ENCODE measurements around the gene IFNG-AS1. TPM values are rescaled to one million over a fixed set of nuclear protein-coding genes. Genes with fewer than 3 reads are reported as not detected.

IFNG-AS1 gene
- total RNA-seq, 2 experiments from 2014 or later, result 0.35 TPM; not detected in 1

- intact Hi-C loops (cut with DNase I, micrococcal nuclease), result no loop called here
- Mint-ChIP-seq H3K4me3 (no peak overlapping the region), H3K9me3 (ENCODE audit: low read depth) (no peaks in the 10 kb centered on the region), H3K27me3 (no peaks in the 10 kb centered on the region), H3K27ac (peak overlapping the region; percentile 29), H3K36me3 (ENCODE audit: low read depth) (no peaks in the 10 kb centered on the region), H3K4me1 (peaks cover 34% of the 10 kb centered on the region)
- DNase-seq (peak; percentile 32), ATAC-seq (peak; percentile 73)
- POLR2A ChIA-PET, result no interaction called here
- CTCF ChIA-PET, result interaction anchor here (0.6 to 4.4 kb wide), 12 partner anchors 36 to 500 kb away, joined by 3 to 36 read pairs (median 4); no protein-coding TSS in a partner anchor
Observed at GRCh38 chr12:68037616-68038255, 48.5 kb downstream of the IFNG-AS1 start.

- no peak overlapping the region for H3K27ac Mint-ChIP-seq
- no peaks in the 10 kb centered on the region for H3K27me3 Mint-ChIP-seq
- no peak overlapping the region for H3K4me3 Mint-ChIP-seq
- CTCF ChIA-PET, result interaction anchor here (0.8 to 4.4 kb wide), 9 partner anchors 26 to 282 kb away, joined by 3 to 36 read pairs (median 3); no protein-coding TSS in a partner anchor
- POLR2A ChIA-PET, result no interaction called here
- peaks cover 34% of the 10 kb centered on the region for H3K4me1 Mint-ChIP-seq
- no peaks in the 10 kb centered on the region for H3K9me3 Mint-ChIP-seq (ENCODE audit: low read depth)
- no peak for DNase-seq
- no peak for ATAC-seq
- intact Hi-C loops (cut with DNase I, micrococcal nuclease), result no loop called here
- no peaks in the 10 kb centered on the region for H3K36me3 Mint-ChIP-seq (ENCODE audit: low read depth)
Observed at GRCh38 chr12:68038650-68039049, 49.4 kb downstream of the IFNG-AS1 start.

- intact Hi-C loops (cut with DNase I, micrococcal nuclease), result loop anchor here (1.0 to 2.0 kb wide), 7 partner anchors 78 to 686 kb away; no protein-coding TSS in a partner anchor
- ATAC-seq (peak; percentile 69), DNase-seq (peak; percentile 76)
- Mint-ChIP-seq H3K27ac (no peak overlapping the region), H3K4me3 (no peak overlapping the region), H3K9me3 (ENCODE audit: low read depth) (no peaks in the 10 kb centered on the region), H3K36me3 (ENCODE audit: low read depth) (no peaks in the 10 kb centered on the region), H3K27me3 (no peaks in the 10 kb centered on the region), H3K4me1 (peaks cover 34% of the 10 kb centered on the region)
- POLR2A ChIA-PET, result interaction anchor here (0.6 kb wide), 1 partner anchor 456 kb away, joined by 3 read pairs; no protein-coding TSS in a partner anchor
- CTCF ChIA-PET, result interaction anchor here (0.6 to 4.0 kb wide), 46 partner anchors 8 to 1800 kb away, joined by 3 to 51 read pairs (median 4); partner anchors contain the start of gene IFNG
Observed at GRCh38 chr12:68040450-68041075, 51.3 kb downstream of the IFNG-AS1 start.

- CTCF ChIA-PET, result interaction anchor here (0.6 to 4.0 kb wide), 5 partner anchors 25 to 181 kb away, joined by 4 to 51 read pairs (median 4); partner anchors contain the start of gene IFNG
- Mint-ChIP-seq H3K27me3 (no peaks in the 10 kb centered on the region), H3K4me3 (no peak overlapping the region), H3K4me1 (peaks cover 30% of the 10 kb centered on the region), H3K9me3 (ENCODE audit: low read depth) (no peaks in the 10 kb centered on the region), H3K36me3 (ENCODE audit: low read depth) (no peaks in the 10 kb centered on the region), H3K27ac (peak overlapping the region; percentile 38)
- DNase-seq (peak; percentile 30), ATAC-seq (peak; percentile 53)
- intact Hi-C loops (cut with DNase I, micrococcal nuclease), result no loop called here
- POLR2A ChIA-PET, result no interaction called here
Observed at GRCh38 chr12:68042212-68042699, 53.0 kb downstream of the IFNG-AS1 start.

GRCh38 chr12:68043435-68043834, 54.2 kb downstream of the IFNG-AS1 start:
- ATAC-seq (peak; percentile 35), DNase-seq (no peak)
- H3K4me1 Mint-ChIP-seq, result peaks cover 21% of the 10 kb centered on the region
- CTCF ChIA-PET, result interaction anchor here (0.9 to 4.0 kb wide), 3 partner anchors 115 to 179 kb away, joined by 3 to 51 read pairs (median 4); partner anchors contain the start of gene IFNG
- H3K36me3 Mint-ChIP-seq (ENCODE audit: low read depth), result no peaks in the 10 kb centered on the region
- POLR2A ChIA-PET, result no interaction called here
- H3K27ac Mint-ChIP-seq, result no peak overlapping the region
- no peaks in the 10 kb centered on the region for H3K9me3 Mint-ChIP-seq (ENCODE audit: low read depth)
- intact Hi-C loops (cut with DNase I, micrococcal nuclease), result no loop called here
- no peaks in the 10 kb centered on the region for H3K27me3 Mint-ChIP-seq
- H3K4me3 Mint-ChIP-seq, result no peak overlapping the region

GRCh38 chr12:68048648-68049297, 59.5 kb downstream of the IFNG-AS1 start:
- ATAC-seq (no peak), DNase-seq (no peak)
- H3K36me3 Mint-ChIP-seq (ENCODE audit: low read depth), result no peaks in the 10 kb centered on the region
- CTCF ChIA-PET, result interaction anchor here (0.7 to 1.4 kb wide), 8 partner anchors 8 to 695 kb away, joined by 3 to 9 read pairs (median 3); no protein-coding TSS in a partner anchor
- no peaks in the 10 kb centered on the region for H3K9me3 Mint-ChIP-seq (ENCODE audit: low read depth)
- POLR2A ChIA-PET, result interaction anchor here (0.6 kb wide), 1 partner anchor 708 kb away, joined by 3 read pairs; no protein-coding TSS in a partner anchor
- intact Hi-C loops (cut with DNase I, micrococcal nuclease), result no loop called here
- no peaks in the 10 kb centered on the region for H3K27me3 Mint-ChIP-seq
- no peak overlapping the region for H3K4me3 Mint-ChIP-seq
- no peaks in the 10 kb centered on the region for H3K4me1 Mint-ChIP-seq
- no peak overlapping the region for H3K27ac Mint-ChIP-seq

- DNase-seq (no peak), ATAC-seq (no peak)
- intact Hi-C loops (cut with DNase I, micrococcal nuclease), result no loop called here
- H3K27me3 Mint-ChIP-seq, result peaks cover 2% of the 10 kb centered on the region
- H3K4me3 Mint-ChIP-seq, result no peak overlapping the region
- ChIA-PET CTCF (no interaction called here), POLR2A (no interaction called here)
- no peaks in the 10 kb centered on the region for H3K4me1 Mint-ChIP-seq
- H3K36me3 Mint-ChIP-seq (ENCODE audit: low read depth), result no peaks in the 10 kb centered on the region
- H3K27ac Mint-ChIP-seq, result no peak overlapping the region
- H3K9me3 Mint-ChIP-seq (ENCODE audit: low read depth), result peaks cover 10% of the 10 kb centered on the region
Observed at GRCh38 chr12:68056300-68056699, 67.1 kb downstream of the IFNG-AS1 start.

GRCh38 chr12:68063900-68064590, 74.8 kb downstream of the IFNG-AS1 start:
- Mint-ChIP-seq H3K9me3 (ENCODE audit: low read depth) (peaks cover 14% of the 10 kb centered on the region), H3K4me3 (no peak overlapping the region), H3K27me3 (no peaks in the 10 kb centered on the region), H3K36me3 (ENCODE audit: low read depth) (peaks cover 9% of the 10 kb centered on the region), H3K27ac (no peak overlapping the region), H3K4me1 (no peaks in the 10 kb centered on the region)
- DNase-seq, result no peak
- ChIA-PET CTCF (interaction anchor here (1.5 kb wide), 1 partner anchor 24 kb away, joined by 5 read pairs; no protein-coding TSS in a partner anchor), POLR2A (no interaction called here)
- intact Hi-C loops (cut with DNase I, micrococcal nuclease), result no loop called here
- ATAC-seq, result no peak

- ATAC-seq (no peak), DNase-seq (no peak)
- no peaks in the 10 kb centered on the region for H3K4me1 Mint-ChIP-seq
- CTCF ChIA-PET, result interaction anchor here (1.5 kb wide), 1 partner anchor 25 kb away, joined by 5 read pairs; no protein-coding TSS in a partner anchor
- H3K36me3 Mint-ChIP-seq (ENCODE audit: low read depth), result peaks cover 9% of the 10 kb centered on the region
- H3K27ac Mint-ChIP-seq, result no peak overlapping the region
- intact Hi-C loops (cut with DNase I, micrococcal nuclease), result no loop called here
- peaks cover 14% of the 10 kb centered on the region for H3K9me3 Mint-ChIP-seq (ENCODE audit: low read depth)
- no peaks in the 10 kb centered on the region for H3K27me3 Mint-ChIP-seq
- no peak overlapping the region for H3K4me3 Mint-ChIP-seq
- POLR2A ChIA-PET, result interaction anchor here (0.6 kb wide), 1 partner anchor 17 kb away, joined by 3 read pairs; no protein-coding TSS in a partner anchor
Observed at GRCh38 chr12:68065163-68065562, 75.9 kb downstream of the IFNG-AS1 start.

- Mint-ChIP-seq H3K9me3 (ENCODE audit: low read depth) (peaks cover 14% of the 10 kb centered on the region), H3K4me1 (no peaks in the 10 kb centered on the region), H3K27me3 (no peaks in the 10 kb centered on the region), H3K36me3 (ENCODE audit: low read depth) (peaks cover 9% of the 10 kb centered on the region), H3K4me3 (no peak overlapping the region), H3K27ac (no peak overlapping the region)
- intact Hi-C loops (cut with DNase I, micrococcal nuclease), result no loop called here
- ChIA-PET POLR2A (interaction anchor here (0.6 kb wide), 1 partner anchor 16 kb away, joined by 3 read pairs; no protein-coding TSS in a partner anchor), CTCF (no interaction called here)
- ATAC-seq (no peak), DNase-seq (no peak)
Observed at GRCh38 chr12:68065687-68066086, 76.4 kb downstream of the IFNG-AS1 start.

Data from activated CD4-positive, alpha-beta T cell treated with anti-CD3 and anti-CD28 coated beads for 36 hours (primary cell).